WTC11 (cell line): Measurements from ENCODE around the gene STX2. TPM values are rescaled to one million over a fixed set of nuclear protein-coding genes. Genes with fewer than 3 reads are reported as not detected.
"Not testable (repeated sequence)": the region's sequence is repeated elsewhere in the genome, so short reads cannot be mapped to it uniquely, and the experiment has no call there.

Experiments
- ATAC-seq: fragments of 200-7000 bp; cut with Tn5 transposase; 2 replicates; pipeline ENCODE4 v1.10.0; 2021; ENCODE audit warnings: mild to moderate bottlenecking, moderate library complexity
- CTCF ChIA-PET: fragments of 300-600 bp; sonication (Branson Sonifier 250); formaldehyde crosslinking; loops from one replicate; lab custom pipeline; 2021; ENCODE audit warnings: antibody characterized with exemption; lab: Charles Lee
- POLR2A ChIA-PET: fragments of 350-600 bp; sonication (Branson Sonifier 250); formaldehyde crosslinking; loops from one replicate; lab custom pipeline; 2021; ENCODE audit warnings: antibody characterized with exemption; lab: Charles Lee
- DNase-seq: peaks from one replicate; pipeline ENCODE4 v3.0.0; 2021; ENCODE audit warnings: low spot score
- H3K27ac Mint-ChIP-seq: 2 replicates; pipeline ENCODE4 v1.8.0; 2021; ENCODE audit warnings: mixed read lengths
- H3K27me3 Mint-ChIP-seq: 2 replicates; pipeline ENCODE4 v1.8.0; 2021; ENCODE audit warnings: low read depth, mild to moderate bottlenecking, moderate library complexity, mixed read lengths
- H3K36me3 Mint-ChIP-seq: 2 replicates; pipeline ENCODE4 v1.8.0; 2021; ENCODE audit warnings: mixed read lengths
- H3K4me1 Mint-ChIP-seq: 2 replicates; pipeline ENCODE4 v1.8.0; 2022; ENCODE audit warnings: mixed read lengths
- H3K4me3 Mint-ChIP-seq: 2 replicates; pipeline ENCODE4 v1.8.0; 2021; ENCODE audit warnings: mild to moderate bottlenecking, moderate library complexity, mixed read lengths
- H3K9me3 Mint-ChIP-seq: 2 replicates; pipeline ENCODE4 v1.8.0; 2021; ENCODE audit warnings: mixed read lengths
- FOXJ3 ChIP-seq: sonication (generic); formaldehyde crosslinking; IDR thresholded peaks from 2 replicates; pipeline ENCODE4 v1.9.0; 2021; ENCODE audit warnings: missing genetic modification reagents, mild to moderate bottlenecking, borderline replicate concordance
- GTF2I ChIP-seq: fragments of 250-450 bp; sonication (Bioruptor Pico); conservative IDR thresholded peaks from 2 replicates; pipeline ENCODE4 v1.4.0; 2021; ENCODE audit warnings: mild to moderate bottlenecking
- IRF2 ChIP-seq: sonication (generic); formaldehyde crosslinking; IDR thresholded peaks from 2 replicates; pipeline ENCODE4 v1.8.0; 2022; ENCODE audit warnings: low read depth, missing genetic modification reagents, borderline replicate concordance
- KAT7 ChIP-seq: sonication (generic); formaldehyde crosslinking; IDR thresholded peaks from 2 replicates; pipeline ENCODE4 v1.8.1; 2023; ENCODE audit warnings: missing genetic modification reagents, mild to moderate bottlenecking, borderline replicate concordance
- MXD4 ChIP-seq: fragments of 250-450 bp; sonication (Bioruptor Pico); IDR thresholded peaks from 2 replicates; pipeline ENCODE4 v1.8.0; 2021; ENCODE audit warnings: mild to moderate bottlenecking, moderate library complexity, borderline replicate concordance
- NFATC4 ChIP-seq: fragments of 250-450 bp; sonication (Bioruptor Pico); IDR thresholded peaks from 2 replicates; pipeline ENCODE4 v1.9.0; 2021; ENCODE audit warnings: mild to moderate bottlenecking
- NFE2L1 ChIP-seq: sonication (generic); formaldehyde crosslinking; IDR thresholded peaks from 2 replicates; pipeline ENCODE4 v1.8.1; 2023; ENCODE audit warnings: missing genetic modification reagents
- SOX15 ChIP-seq: fragments of 250-450 bp; sonication (Bioruptor Pico); IDR thresholded peaks from 2 replicates; pipeline ENCODE4 v1.9.0; 2021; ENCODE audit warnings: mild to moderate bottlenecking
- SP1 ChIP-seq: sonication (generic); formaldehyde crosslinking; conservative IDR thresholded peaks from 2 replicates; pipeline ENCODE4 v1.8.1; 2022; ENCODE audit warnings: missing genetic modification reagents
- TEAD1 ChIP-seq: sonication (generic); formaldehyde crosslinking; IDR thresholded peaks from 2 replicates; pipeline ENCODE4 v1.8.0; 2022; ENCODE audit warnings: mild to moderate bottlenecking, missing genetic modification reagents
- TP53 ChIP-seq: sonication (generic); formaldehyde crosslinking; IDR thresholded peaks from 2 replicates; pipeline ENCODE4 v1.8.1; 2023; ENCODE audit warnings: mild to moderate bottlenecking, missing genetic modification reagents
- ZBTB43 ChIP-seq: sonication (generic); formaldehyde crosslinking; IDR thresholded peaks from 2 replicates; pipeline ENCODE4 v1.8.1; 2023; ENCODE audit warnings: mild to moderate bottlenecking, missing genetic modification reagents
- ZNF263 ChIP-seq: sonication (generic); formaldehyde crosslinking; IDR thresholded peaks from 2 replicates; pipeline ENCODE4 v1.8.1; 2022; ENCODE audit warnings: low read depth, mild to moderate bottlenecking, moderate library complexity, missing genetic modification reagents
- ZNF671 ChIP-seq: fragments of 250-450 bp; sonication (Bioruptor Pico); IDR thresholded peaks from 2 replicates; pipeline ENCODE4 v1.8.0; 2021; ENCODE audit warnings: mild to moderate bottlenecking
- total RNA-seq: library from RNA; stranded (reverse); gene quantifications from 3 replicates; pipeline ENCODE4 v1.2.3, GENCODE V29; 2021
- TF ChIP-seq, protein P1 (sequence below): sonication (generic); formaldehyde crosslinking; IDR thresholded peaks from 2 replicates; pipeline ENCODE4 v1.8.0; 2023; ENCODE audit warnings: missing genetic modification reagents, mild to moderate bottlenecking, borderline replicate concordance
- TF ChIP-seq, protein P2 (sequence below): sonication (generic); formaldehyde crosslinking; IDR thresholded peaks from 2 replicates; pipeline ENCODE4 v1.8.0; 2023; ENCODE audit warnings: missing genetic modification reagents

The STX2 gene
- total RNA-seq, 1 experiment from 2014 or later = 22.7 TPM

DNA sequence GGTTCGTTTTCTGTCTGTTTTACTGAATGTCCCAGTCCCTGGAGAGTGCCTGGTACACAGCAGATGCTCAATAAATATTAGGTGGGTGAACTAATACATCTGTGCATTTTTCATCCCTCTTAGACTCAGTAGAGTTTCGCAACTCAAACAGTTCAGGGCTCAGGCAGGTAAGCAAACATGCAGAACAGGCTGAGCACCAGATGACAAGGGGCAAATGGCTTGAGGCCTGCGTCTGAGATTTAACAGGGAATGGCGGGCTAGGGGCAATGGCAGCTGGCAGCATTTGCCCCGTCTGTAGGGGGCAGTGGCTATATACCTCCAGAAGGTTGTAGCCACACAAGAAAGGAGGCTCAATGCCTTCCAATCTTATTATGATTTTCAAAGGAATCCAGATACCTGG is 24.2 kb upstream of the STX2 start:
- ATAC-seq (no peak), DNase-seq (no peak)
- H3K27me3 Mint-ChIP-seq = no peaks in the 10 kb centered on the region
- no peak for TF ChIP-seq NFE2L1 (CRISPR knock-in tag)
- TF ChIP-seq, protein P1, sequence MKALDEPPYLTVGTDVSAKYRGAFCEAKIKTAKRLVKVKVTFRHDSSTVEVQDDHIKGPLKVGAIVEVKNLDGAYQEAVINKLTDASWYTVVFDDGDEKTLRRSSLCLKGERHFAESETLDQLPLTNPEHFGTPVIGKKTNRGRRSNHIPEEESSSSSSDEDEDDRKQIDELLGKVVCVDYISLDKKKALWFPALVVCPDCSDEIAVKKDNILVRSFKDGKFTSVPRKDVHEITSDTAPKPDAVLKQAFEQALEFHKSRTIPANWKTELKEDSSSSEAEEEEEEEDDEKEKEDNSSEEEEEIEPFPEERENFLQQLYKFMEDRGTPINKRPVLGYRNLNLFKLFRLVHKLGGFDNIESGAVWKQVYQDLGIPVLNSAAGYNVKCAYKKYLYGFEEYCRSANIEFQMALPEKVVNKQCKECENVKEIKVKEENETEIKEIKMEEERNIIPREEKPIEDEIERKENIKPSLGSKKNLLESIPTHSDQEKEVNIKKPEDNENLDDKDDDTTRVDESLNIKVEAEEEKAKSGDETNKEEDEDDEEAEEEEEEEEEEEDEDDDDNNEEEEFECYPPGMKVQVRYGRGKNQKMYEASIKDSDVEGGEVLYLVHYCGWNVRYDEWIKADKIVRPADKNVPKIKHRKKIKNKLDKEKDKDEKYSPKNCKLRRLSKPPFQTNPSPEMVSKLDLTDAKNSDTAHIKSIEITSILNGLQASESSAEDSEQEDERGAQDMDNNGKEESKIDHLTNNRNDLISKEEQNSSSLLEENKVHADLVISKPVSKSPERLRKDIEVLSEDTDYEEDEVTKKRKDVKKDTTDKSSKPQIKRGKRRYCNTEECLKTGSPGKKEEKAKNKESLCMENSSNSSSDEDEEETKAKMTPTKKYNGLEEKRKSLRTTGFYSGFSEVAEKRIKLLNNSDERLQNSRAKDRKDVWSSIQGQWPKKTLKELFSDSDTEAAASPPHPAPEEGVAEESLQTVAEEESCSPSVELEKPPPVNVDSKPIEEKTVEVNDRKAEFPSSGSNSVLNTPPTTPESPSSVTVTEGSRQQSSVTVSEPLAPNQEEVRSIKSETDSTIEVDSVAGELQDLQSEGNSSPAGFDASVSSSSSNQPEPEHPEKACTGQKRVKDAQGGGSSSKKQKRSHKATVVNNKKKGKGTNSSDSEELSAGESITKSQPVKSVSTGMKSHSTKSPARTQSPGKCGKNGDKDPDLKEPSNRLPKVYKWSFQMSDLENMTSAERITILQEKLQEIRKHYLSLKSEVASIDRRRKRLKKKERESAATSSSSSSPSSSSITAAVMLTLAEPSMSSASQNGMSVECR (CRISPR knock-in tag) = no peak
- 0 out of 2 replicates have a peak, but pooled peaks cover 3% of the 10 kb centered on the region for H3K4me1 Mint-ChIP-seq
- no peak overlapping the region for H3K27ac Mint-ChIP-seq
- H3K9me3 Mint-ChIP-seq = peaks cover 8% of the 10 kb centered on the region
- H3K36me3 Mint-ChIP-seq = peaks cover 15% of the 10 kb centered on the region
- no peak overlapping the region for H3K4me3 Mint-ChIP-seq
- CTCF ChIA-PET = interaction anchor here (1.1 kb wide), 1 partner anchor 10 kb away, joined by 3 read pairs; no protein-coding TSS in a partner anchor
- POLR2A ChIA-PET = no interaction called here

DNA sequence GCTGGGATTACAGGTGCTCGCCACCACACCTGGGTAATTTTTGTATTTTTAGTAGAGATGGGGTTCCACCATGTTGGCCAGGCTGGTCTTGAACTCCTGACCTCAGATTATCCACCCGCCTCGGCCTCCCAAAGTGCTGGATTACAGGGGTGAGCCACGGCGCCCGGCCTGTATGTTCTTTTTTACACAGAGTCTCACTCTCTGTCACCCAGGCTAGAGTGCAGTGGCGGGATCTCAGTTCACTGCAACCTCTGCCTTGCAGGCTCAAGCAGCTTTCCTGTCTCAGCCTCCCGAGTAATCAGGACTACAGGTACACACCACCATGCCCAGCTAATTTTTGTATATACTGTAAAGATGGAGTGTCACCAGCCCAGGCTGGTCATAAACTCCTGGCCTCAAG is 23.7 kb upstream of the STX2 start:
- H3K27me3 Mint-ChIP-seq, ATAC-seq, DNase-seq, H3K4me1 Mint-ChIP-seq, H3K27ac Mint-ChIP-seq, H3K4me3 Mint-ChIP-seq, POLR2A ChIA-PET: not testable (repeated sequence)
- CTCF ChIA-PET = interaction anchor here (1.1 to 1.5 kb wide), 3 partner anchors 8 to 37 kb away, joined by 3 to 4 read pairs (median 3); no protein-coding TSS in a partner anchor
- H3K36me3 Mint-ChIP-seq = peaks cover 19% of the 10 kb centered on the region
- H3K9me3 Mint-ChIP-seq = peaks cover 12% of the 10 kb centered on the region

DNA sequence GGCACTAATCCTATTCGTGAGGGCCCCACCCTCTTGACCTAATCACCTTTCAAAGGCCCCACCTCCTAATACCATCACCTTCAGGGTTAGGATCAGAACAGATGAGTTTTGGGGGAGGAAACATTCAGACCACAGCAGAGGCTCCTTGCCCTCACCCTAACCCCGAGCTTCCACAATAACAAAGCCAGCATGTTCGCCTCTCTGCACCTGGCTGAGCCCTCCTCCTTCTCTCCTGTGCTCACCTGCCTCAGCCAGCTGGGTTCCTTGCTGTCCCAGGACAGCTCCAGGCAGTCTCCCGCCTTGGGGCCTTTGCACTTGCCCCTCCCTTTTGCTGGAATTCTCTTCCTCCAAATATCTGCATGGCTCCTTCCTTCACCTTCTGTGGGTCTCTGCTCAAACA is 23.1 kb upstream of the STX2 start:
- peak; percentile 55 for ATAC-seq
- no peaks in the 10 kb centered on the region for H3K27me3 Mint-ChIP-seq
- TF ChIP-seq, protein P2, sequence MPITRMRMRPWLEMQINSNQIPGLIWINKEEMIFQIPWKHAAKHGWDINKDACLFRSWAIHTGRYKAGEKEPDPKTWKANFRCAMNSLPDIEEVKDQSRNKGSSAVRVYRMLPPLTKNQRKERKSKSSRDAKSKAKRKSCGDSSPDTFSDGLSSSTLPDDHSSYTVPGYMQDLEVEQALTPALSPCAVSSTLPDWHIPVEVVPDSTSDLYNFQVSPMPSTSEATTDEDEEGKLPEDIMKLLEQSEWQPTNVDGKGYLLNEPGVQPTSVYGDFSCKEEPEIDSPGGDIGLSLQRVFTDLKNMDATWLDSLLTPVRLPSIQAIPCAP (CRISPR knock-in tag) = no peak
- no peak for TF ChIP-seq ZNF671 (CRISPR knock-in tag)
- TF ChIP-seq ZNF263 (CRISPR knock-in tag) = no peak
- TF ChIP-seq KAT7 = no peak
- no peak for TF ChIP-seq TP53
- TF ChIP-seq IRF2 (CRISPR knock-in tag) = no peak
- TF ChIP-seq GTF2I (CRISPR knock-in tag) = no peak
- peaks cover 23% of the 10 kb centered on the region for H3K36me3 Mint-ChIP-seq
- H3K4me3 Mint-ChIP-seq = no peak overlapping the region
- ChIA-PET POLR2A (interaction anchor here (0.7 kb wide), 1 partner anchor 87 kb away, joined by 3 read pairs; no protein-coding TSS in a partner anchor), CTCF (interaction anchor here (1.1 to 1.5 kb wide), 2 partner anchors 9 to 36 kb away, joined by 3 to 4 read pairs; no protein-coding TSS in a partner anchor)
- H3K4me1 Mint-ChIP-seq = 0 out of 2 replicates have a peak, but pooled peaks cover 3% of the 10 kb centered on the region
- peak overlapping the region; percentile 9; the same call in 1 of the 2 replicates for H3K27ac Mint-ChIP-seq
- peaks cover 14% of the 10 kb centered on the region for H3K9me3 Mint-ChIP-seq
- DNase-seq = no peak

GRCh38 chr12:130860311-130860710 is 21.3 kb upstream of the STX2 start:
- Mint-ChIP-seq H3K9me3 (peaks cover 16% of the 10 kb centered on the region), H3K36me3 (peaks cover 21% of the 10 kb centered on the region)
- ATAC-seq (no peak), DNase-seq (no peak)
- CTCF ChIA-PET = no interaction called here
- no peak for TF ChIP-seq SOX15 (CRISPR knock-in tag)
- no peak for TF ChIP-seq ZBTB43 (CRISPR knock-in tag)
- no peak for TF ChIP-seq FOXJ3 (CRISPR knock-in tag)
- TF ChIP-seq SP1 = no peak
- no peak for TF ChIP-seq NFATC4 (CRISPR knock-in tag)
- no peak for TF ChIP-seq MXD4
- no peak for TF ChIP-seq TEAD1 (CRISPR knock-in tag)
- TF ChIP-seq, all 79 proteins: peak for 0
- peaks cover 9% of the 10 kb centered on the region for H3K4me1 Mint-ChIP-seq
- H3K27me3 Mint-ChIP-seq = no peaks in the 10 kb centered on the region
- POLR2A ChIA-PET = no interaction called here
- no peak overlapping the region for H3K4me3 Mint-ChIP-seq
- peak overlapping the region; percentile 57 for H3K27ac Mint-ChIP-seq
